GM21717 (cell line): Measurements from ENCODE around the gene NUDT15.
"Not testable (repeated sequence)": the region's sequence is repeated elsewhere in the genome, so short reads cannot be mapped to it uniquely, and the experiment has no call there.

ENCODE experiments used
- ATAC-seq: cut with Tn5 transposase; IDR thresholded peaks from one replicate; pipeline ENCODE4 v1.9.1; 2021; ENCODE audit warnings: mild to moderate bottlenecking, moderate library complexity; ENCODE audit not compliant: unreplicated experiment

The NUDT15 gene

DNA sequence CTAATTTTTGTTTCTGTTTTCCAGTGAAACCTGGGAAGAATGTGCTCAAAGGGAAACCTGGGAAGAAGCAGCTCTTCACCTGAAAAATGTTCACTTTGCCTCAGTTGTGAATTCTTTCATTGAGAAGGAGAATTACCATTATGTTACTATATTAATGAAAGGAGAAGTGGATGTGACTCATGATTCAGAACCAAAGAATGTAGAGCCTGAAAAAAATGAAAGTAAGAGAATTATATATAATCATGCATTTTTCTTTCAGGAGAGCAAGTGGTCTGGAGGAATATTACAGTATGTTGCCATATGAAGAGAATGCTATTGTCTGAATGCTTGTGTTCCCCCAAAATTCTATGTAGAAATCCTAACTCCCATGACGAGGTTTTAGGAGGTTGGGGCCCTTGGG, 3.4 kb downstream of the NUDT15 start:
- ATAC-seq: no peak

DNA sequence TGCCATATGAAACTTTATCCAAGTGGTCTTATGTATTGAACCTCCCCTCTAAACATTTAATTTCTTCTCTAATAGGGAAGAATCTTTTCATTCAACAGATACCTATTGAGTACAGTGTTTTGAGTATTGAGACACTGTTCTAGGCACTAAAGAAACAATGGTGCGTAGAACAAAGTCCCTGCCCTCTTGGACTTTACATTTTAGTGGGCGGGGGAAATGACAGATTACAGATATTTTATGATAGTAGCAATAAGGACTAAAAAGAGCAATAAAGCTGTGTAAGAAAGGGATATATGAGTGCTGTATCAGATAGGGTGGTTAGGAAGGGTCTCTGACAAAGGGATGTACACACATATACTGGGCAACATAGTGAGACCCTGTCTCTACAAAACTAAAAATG, 5.4 kb downstream of the NUDT15 start:
- no peak for ATAC-seq

DNA sequence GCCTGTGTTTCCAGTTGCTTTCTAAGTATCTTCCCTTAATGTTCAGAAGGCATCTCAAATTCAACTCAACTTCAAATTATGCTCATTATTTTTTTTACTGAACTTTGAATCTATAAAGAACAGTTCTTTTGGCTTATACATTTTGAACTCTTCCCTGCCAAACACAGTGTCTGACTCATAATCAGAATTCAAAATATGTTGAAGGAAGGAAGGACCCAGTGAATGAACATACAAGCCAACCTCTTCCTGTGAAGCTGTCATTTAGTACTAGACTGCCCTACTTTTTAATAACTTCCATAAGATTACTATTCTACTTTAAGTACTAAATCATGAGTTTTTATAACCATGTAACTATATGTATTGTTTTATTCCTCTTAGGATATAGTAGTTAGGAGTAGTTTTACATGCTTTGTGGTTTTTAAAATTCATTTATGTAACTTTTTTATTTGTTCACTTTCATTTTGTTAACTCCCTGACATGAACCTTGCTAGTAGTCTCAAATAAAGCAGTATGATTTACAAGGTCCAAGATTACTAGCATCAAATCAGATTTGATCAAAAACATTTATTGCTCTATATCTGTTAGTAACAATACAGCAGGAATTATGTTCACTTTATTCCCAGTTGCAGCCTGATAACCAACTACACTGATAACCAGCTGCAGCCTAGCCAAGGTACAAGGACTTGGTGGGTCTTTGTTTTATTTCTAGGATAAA, 6.4 kb downstream of the NUDT15 start:
- ATAC-seq: no peak

- ATAC-seq: no peak
These were observed 13.0 kb downstream of the NUDT15 start for GRCh38 chr13:48050550-48050949.

GRCh38 chr13:48054601-48055000, 17.1 kb downstream of the NUDT15 start:
- ATAC-seq: no peak

GRCh38 chr13:48055712-48056111, 18.2 kb downstream of the NUDT15 start:
- no peak for ATAC-seq

DNA sequence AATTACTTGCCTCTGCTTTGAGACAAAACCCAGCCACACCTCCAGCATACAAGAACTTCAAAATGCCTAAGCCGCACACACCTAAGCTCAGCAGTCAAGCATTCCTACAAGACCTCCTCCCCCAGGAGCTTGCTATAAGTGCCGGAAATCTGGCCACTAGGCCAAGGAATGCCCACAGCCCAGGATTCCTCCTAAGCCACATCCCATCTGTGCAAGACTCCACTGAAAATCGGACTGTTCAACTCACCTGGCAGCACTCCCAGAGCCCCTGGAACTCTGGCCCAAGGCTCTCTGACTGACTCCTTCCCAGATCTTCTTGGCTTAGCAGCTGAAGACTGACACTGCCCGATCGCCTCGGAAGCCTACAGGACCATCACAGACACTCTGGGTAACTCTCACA, 21.0 kb downstream of the NUDT15 start:
- not testable (repeated sequence) for ATAC-seq

GRCh38 chr13:48059951-48060350, 22.4 kb downstream of the NUDT15 start:
- ATAC-seq: not testable (repeated sequence)

GRCh38 chr13:48066310-48066989, 28.9 kb downstream of the NUDT15 start:
- ATAC-seq: peak; percentile 77

GRCh38 chr13:48068036-48068435, 30.5 kb downstream of the NUDT15 start:
- ATAC-seq: no peak

DNA sequence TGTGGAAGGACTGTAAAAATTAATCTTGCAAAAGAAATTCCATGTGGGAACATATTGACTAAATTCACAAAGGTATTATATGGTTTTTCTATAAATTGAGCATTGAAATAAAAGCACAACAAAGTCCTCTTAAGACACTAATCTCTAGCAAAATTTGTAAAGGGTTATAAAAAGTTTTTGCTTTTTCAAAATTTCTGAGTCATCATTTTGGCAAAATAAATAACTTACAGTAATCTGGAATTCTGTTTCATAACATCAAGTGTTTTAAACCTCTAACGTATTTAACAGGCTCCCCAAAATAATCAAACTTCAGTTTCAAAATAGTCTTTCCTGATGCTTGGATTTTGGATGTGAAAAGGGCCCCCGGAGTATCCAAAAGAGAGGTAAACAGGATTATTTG, 31.4 kb downstream of the NUDT15 start:
- ATAC-seq: no peak

GRCh38 chr13:48069573-48069972, 32.0 kb downstream of the NUDT15 start:
- no peak for ATAC-seq

GRCh38 chr13:48070942-48071341, 33.4 kb downstream of the NUDT15 start:
- ATAC-seq: no peak

GRCh38 chr13:48072304-48072703, 34.8 kb downstream of the NUDT15 start:
- no peak for ATAC-seq

- ATAC-seq: no peak
These were observed 35.3 kb downstream of the NUDT15 start for GRCh38 chr13:48072787-48073186.

DNA sequence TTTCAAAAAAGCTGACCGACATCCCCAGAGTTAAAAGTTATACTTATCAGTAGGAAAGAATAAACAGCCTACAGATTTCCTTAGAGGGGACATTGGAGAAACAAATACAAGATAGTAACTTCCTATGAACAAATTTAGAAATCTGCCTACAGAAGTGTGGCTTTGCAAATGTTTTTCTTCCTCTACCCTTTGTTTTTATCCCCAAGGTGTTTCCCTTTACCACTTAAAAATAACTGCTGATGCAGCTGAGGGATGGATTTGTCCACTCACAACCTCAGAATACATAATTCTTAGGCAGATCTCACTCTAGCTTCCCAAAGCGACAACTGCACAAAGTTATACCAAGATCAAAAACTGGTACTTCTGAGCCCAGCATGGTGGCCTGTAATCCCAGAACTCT, 36.5 kb downstream of the NUDT15 start:
- ATAC-seq: no peak

GRCh38 chr13:48078251-48078656, 40.7 kb downstream of the NUDT15 start:
- ATAC-seq: peak; percentile 96

- no peak for ATAC-seq
These were observed 44.2 kb downstream of the NUDT15 start for GRCh38 chr13:48081739-48082138.

GRCh38 chr13:48086272-48086671, 48.7 kb downstream of the NUDT15 start:
- ATAC-seq: no peak

DNA sequence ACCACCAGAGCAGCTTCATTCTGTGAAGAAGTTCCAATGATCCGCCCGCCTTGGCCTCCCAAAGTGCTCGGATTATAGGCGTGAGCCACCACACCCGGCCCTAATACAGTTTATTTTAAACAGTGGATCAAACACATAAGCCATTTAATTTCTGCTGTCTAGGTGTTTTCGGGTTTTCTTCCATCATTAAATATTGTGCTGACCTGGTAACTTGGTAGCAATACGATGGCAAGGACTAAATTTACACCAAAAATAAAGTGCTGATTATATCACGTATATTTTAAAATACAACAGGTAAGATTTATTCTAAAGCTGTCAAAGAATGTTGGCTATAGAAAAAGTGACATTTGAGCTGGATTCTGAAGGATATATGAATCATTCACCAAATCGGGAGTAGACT, 56.1 kb downstream of the NUDT15 start:
- no peak for ATAC-seq

DNA sequence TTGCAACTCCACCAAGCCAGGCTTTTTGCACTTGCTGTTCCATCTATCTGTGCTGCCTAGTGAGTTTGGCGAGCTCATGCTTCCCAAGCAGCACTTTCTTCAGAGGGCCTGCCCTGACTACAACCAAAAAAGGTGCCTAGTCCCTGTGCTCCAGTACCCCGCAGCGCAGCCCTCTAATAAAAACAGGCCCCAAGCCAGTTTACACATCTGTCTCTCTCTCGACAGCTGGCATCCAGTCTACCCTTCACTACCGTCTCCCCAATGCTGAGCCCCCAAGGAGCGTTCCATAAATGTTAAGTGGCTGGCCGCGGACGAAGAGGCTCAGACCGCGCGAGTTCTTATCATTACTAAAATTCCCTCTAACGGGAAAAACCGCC, 56.9 kb downstream of the NUDT15 start:
- ATAC-seq: peak; percentile 9

- ATAC-seq: peak; percentile 92
These were observed 57.4 kb downstream of the NUDT15 start, which contains the start of gene MED4 for GRCh38 chr13:48094781-48095502. Gene MED4 (minus strand): TSS chr13:48095104. CDS start chr13:48095078, 26 bp downstream.
